ENCODE measurements around the gene TIMP3.

The TIMP3 gene

DNA sequence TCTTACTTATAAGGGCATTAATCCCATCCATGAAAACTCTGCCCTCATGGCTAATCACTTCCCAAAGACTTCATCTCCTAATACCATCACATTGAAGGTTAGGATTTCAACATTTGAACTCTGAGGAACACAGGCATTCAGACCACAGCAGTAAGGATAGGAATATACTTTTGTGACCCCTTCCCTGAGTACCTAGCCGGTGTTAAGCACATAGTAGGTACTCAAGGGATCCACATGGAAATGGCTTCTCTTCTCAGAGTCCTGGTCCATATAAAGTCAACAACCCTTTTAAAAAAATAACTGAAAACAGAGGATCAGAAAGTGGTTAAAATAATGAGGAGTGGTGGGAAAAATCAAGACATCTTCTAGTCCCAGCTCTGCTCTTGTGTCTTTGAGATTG is 78.0 kb downstream of the TIMP3 start:
- Histone ChIP-seq H3K36me3 (no peaks in the 10 kb centered on the region), H3K27ac (no peak overlapping the region), H3K4me1 (ENCODE audit: control insufficient read depth in 1 of 2, insufficient read depth in 1 of 2, low read depth in 1 of 2, low read length in 1 of 2) (peaks cover 0 to 2% of the 10 kb centered on the region in 2 experiments), H3K4me3 (ENCODE audit: low read depth in 1 of 2, low read length in 1 of 2) (no peak overlapping the region), H3K9me3 (no peaks in the 10 kb centered on the region), H3K27me3 (peaks cover 22% of the 10 kb centered on the region)
- TF ChIP-seq, protein P1, sequence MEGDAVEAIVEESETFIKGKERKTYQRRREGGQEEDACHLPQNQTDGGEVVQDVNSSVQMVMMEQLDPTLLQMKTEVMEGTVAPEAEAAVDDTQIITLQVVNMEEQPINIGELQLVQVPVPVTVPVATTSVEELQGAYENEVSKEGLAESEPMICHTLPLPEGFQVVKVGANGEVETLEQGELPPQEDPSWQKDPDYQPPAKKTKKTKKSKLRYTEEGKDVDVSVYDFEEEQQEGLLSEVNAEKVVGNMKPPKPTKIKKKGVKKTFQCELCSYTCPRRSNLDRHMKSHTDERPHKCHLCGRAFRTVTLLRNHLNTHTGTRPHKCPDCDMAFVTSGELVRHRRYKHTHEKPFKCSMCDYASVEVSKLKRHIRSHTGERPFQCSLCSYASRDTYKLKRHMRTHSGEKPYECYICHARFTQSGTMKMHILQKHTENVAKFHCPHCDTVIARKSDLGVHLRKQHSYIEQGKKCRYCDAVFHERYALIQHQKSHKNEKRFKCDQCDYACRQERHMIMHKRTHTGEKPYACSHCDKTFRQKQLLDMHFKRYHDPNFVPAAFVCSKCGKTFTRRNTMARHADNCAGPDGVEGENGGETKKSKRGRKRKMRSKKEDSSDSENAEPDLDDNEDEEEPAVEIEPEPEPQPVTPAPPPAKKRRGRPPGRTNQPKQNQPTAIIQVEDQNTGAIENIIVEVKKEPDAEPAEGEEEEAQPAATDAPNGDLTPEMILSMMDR (IDR thresholded peaks at IDR 0.05) = no peak

DNA sequence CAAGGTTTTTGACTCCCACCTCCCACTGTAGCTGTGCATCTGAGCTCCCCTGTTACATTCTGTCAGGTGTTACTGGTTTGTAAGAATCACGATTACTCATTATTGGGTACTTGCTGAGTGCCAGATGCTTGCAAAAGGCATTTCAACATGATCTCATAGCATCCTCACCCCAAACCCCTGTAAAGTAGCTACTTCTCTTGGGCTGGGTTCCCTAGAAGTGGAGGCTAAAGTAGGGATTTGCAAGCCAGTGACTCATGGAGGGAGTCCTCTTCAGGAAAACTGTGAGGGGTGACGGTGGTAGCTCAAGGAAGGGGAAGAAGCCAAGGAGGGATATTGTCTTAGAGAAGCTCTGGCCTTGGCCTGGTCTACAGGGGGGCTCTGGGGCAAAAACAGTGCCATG is 78.6 kb downstream of the TIMP3 start:
- H3K4me1 ChIP-seq (ENCODE audit: control insufficient read depth in 1 of 2, insufficient read depth in 1 of 2, low read depth in 1 of 2, low read length in 1 of 2) = peaks cover 0 to 2% of the 10 kb centered on the region in 2 experiments
- TF ChIP-seq, protein P1 (IDR thresholded peaks at IDR 0.05) = no peak
- H3K4me3 ChIP-seq (ENCODE audit: low read depth in 1 of 2, low read length in 1 of 2) = no peak overlapping the region
- no peaks in the 10 kb centered on the region for H3K9me3 ChIP-seq
- no peaks in the 10 kb centered on the region for H3K36me3 ChIP-seq
- H3K27ac ChIP-seq = no peak overlapping the region
- H3K27me3 ChIP-seq = peaks cover 22% of the 10 kb centered on the region

DNA sequence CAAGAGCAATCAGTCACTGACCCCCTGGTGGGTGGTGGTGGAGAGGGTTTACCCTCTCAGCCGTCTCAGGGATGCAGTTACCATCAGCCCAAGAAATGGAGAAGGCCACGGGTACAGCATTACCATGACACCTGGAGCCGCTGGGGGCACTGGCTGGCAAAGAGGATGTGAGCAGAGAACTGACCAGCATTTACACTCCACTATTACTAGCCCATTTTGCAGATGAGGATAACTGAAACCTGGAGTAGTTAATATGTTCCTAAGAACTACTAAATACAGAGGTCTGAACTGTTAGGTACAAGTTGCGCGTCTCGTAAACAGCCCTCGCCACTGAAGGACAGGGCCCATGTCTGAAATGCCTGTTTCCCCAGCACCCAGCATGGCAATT is 79.0 kb downstream of the TIMP3 start:
- H3K9me3 ChIP-seq = no peaks in the 10 kb centered on the region

DNA sequence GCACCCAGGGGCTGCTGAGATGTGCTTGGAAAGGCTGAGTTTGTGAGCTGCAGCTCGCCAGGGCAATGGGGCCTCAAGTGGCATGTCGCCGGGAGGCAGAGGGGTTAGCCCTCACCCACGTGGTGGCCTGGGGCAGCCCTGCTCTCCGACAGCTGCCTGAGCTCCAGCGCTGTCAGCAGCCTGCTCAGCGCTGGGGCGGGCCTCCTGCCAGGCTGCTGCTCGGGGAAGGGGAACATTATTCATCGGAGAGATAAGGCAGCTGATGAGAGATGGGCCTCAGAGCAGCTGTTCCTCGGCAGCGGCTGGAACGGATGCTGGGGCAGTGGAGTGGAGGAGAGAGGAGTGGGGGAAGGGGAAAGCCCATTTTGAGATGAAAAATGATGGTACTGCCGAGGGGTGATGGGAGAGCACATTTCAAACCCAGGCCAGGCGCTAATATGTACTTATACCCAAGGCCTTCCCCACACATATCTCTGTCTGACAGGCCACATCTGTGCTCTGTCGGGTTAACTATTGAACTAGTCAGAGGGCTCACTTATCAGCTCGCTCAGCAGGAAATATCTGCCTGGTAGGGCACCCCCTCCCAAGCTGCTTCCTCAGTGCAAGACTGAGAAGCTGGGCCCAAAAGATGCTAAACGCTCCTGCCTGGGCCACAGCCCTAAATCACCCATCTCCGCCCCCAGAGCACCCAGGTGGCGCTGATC is 79.5 kb downstream of the TIMP3 start:
- no peaks in the 10 kb centered on the region for H3K9me3 ChIP-seq
- no peak overlapping the region for H3K27ac ChIP-seq
- H3K27me3 ChIP-seq = peaks cover 22% of the 10 kb centered on the region
- TF ChIP-seq, protein P1 (IDR thresholded peaks at IDR 0.05) = no peak
- peaks cover 0 to 2% of the 10 kb centered on the region in 2 experiments for H3K4me1 ChIP-seq (ENCODE audit: control insufficient read depth in 1 of 2, insufficient read depth in 1 of 2, low read depth in 1 of 2, low read length in 1 of 2)
- H3K36me3 ChIP-seq = no peaks in the 10 kb centered on the region
- no peak overlapping the region for H3K4me3 ChIP-seq (ENCODE audit: low read depth in 1 of 2, low read length in 1 of 2)

More for the DNA sequence above, 79.0 kb downstream of the TIMP3 start:
- Histone ChIP-seq H3K4me3 (ENCODE audit: low read depth in 1 of 2, low read length in 1 of 2) (no peak overlapping the region), H3K36me3 (no peaks in the 10 kb centered on the region), H3K27ac (no peak overlapping the region), H3K27me3 (peaks cover 22% of the 10 kb centered on the region), H3K4me1 (ENCODE audit: control insufficient read depth in 1 of 2, insufficient read depth in 1 of 2, low read depth in 1 of 2, low read length in 1 of 2) (peaks cover 0 to 2% of the 10 kb centered on the region in 2 experiments)
- TF ChIP-seq, protein P1 (IDR thresholded peaks at IDR 0.05) = no peak

DNA sequence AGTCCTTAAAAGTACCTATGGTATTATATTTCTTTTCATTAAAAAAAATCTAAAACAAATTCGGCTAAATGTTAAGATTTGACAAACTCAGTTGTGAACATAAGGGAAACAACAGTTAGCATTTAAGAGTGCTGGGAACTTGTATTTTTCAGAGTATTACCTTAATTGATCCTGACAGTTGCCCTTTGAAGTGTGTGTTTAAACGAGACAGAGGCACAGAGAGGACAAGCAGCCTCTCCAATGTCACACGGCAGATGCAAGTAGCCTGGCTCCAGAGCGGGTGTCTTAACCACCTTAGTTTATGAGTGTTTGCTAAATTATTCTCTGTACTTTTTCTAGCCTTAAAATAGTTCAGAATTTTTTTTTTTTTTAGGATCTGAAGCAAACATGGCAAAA is 80.9 kb downstream of the TIMP3 start:
- peaks cover 22% of the 10 kb centered on the region for H3K27me3 ChIP-seq
- no peaks in the 10 kb centered on the region for H3K36me3 ChIP-seq
- no peaks in the 10 kb centered on the region for H3K9me3 ChIP-seq
- peaks cover 0 to 2% of the 10 kb centered on the region in 2 experiments for H3K4me1 ChIP-seq (ENCODE audit: control insufficient read depth in 1 of 2, insufficient read depth in 1 of 2, low read depth in 1 of 2, low read length in 1 of 2)
- TF ChIP-seq, protein P1 (IDR thresholded peaks at IDR 0.05) = no peak
- H3K27ac ChIP-seq = no peak overlapping the region
- H3K4me3 ChIP-seq (ENCODE audit: low read depth in 1 of 2, low read length in 1 of 2) = peak overlapping the region in 1 of 2 experiments; percentile 12
